K562 (cell line): ENCODE data around the gene ADGRG1. TPM values are rescaled to one million over a fixed set of nuclear protein-coding genes. Genes with fewer than 3 reads are reported as not detected.

Experiments used
- BMI1 ChIP-seq: fragments of 150-350 bp; IDR thresholded peaks from 2 replicates; pipeline ENCODE4 v1.6.1; 2014; ENCODE audit warnings: low read length
- MYC ChIP-seq, 2 experiments: fragments of 250-450 bp in 1 of 2; sonication (Bioruptor Pico) in 1 of 2; IDR thresholded peaks; 2 replicates each; pipeline versions ENCODE4 v1.5.1 to v1.6.1; 2012 to 2021; ENCODE audit warnings: low read depth in 2 of 2, borderline replicate concordance in 1 of 2, improper control_type of control experiment in 1 of 2, low read length in 1 of 2, mild to moderate bottlenecking in 1 of 2, moderate library complexity in 1 of 2
- NCOA1 ChIP-seq: fragments of 450-650 bp; IDR thresholded peaks from 2 replicates; pipeline ENCODE4 v1.6.1; 2016; ENCODE audit warnings: low read depth
- NONO ChIP-seq, 2 experiments: fragments of 200-400 bp in 1 of 2; fragments of 450-650 bp in 1 of 2; formaldehyde crosslinking in 1 of 2; IDR thresholded peaks; 2 replicates each; pipeline ENCODE4 v1.6.1; 2017; ENCODE audit warnings: low read depth in 2 of 2, mild to moderate bottlenecking in 2 of 2, moderate library complexity in 2 of 2, low read length in 1 of 2
- WHSC1 ChIP-seq: IDR thresholded peaks from one replicate; pipeline ENCODE4 v1.6.1; 2012; ENCODE audit warnings: low read length, control low read depth, inconsistent platforms
- ZKSCAN8 ChIP-seq: fragments of 200-800 bp; sonication (Bioruptor generic); IDR thresholded peaks from 2 replicates; pipeline ENCODE4 v1.6.1; 2016; ENCODE audit warnings: missing genetic modification characterization, missing compliant biosample characterization
- ZNF197 ChIP-seq: fragments of 200-800 bp; sonication (Bioruptor generic); IDR thresholded peaks from 2 replicates; pipeline ENCODE4 v1.6.1; 2016; ENCODE audit warnings: low read depth, missing genetic modification characterization, missing compliant biosample characterization
- polyA plus RNA-seq, 8 experiments: library from polyadenylated mRNA; depleted of rRNA in 4 of 8; stranded (reverse) in 5 of 8; unstranded in 3 of 8; fragments of >200 nt; fragmentation: Nextera tagmentation in 2 of 8; fragmentation: Illumina TruSeq in 1 of 8; extraction: Ambion mirVana in 2 of 8; extraction: Trizol in 1 of 8; gene quantifications; 2 replicates each; pipeline versions ENCODE4 v1.2.1 to v1.2.3, GENCODE V29; 2011 to 2014; ENCODE audit warnings: inconsistent platforms in 1 of 8, missing spikeins in 1 of 8
- total RNA-seq, 7 experiments: library from RNA; depleted of rRNA in 6 of 7; stranded (reverse); fragments of >200 nt in 6 of 7; fragmentation: Illumina TruSeq in 2 of 7; extraction: Trizol in 2 of 7; gene quantifications; 2 replicates each; pipeline versions ENCODE4 v1.2.1 to v1.2.3, GENCODE V29; 2011 to 2021; ENCODE audit warnings: low replicate concordance in 1 of 7
- TF ChIP-seq, protein P1 (sequence below): fragments of 450-650 bp; IDR thresholded peaks from 2 replicates; pipeline ENCODE4 v1.6.1; 2016; ENCODE audit warnings: antibody characterized with exemption
- TF ChIP-seq, protein P2 (sequence below): fragments of 450-650 bp; IDR thresholded peaks from 2 replicates; pipeline ENCODE4 v1.6.1; 2017; ENCODE audit warnings: antibody characterized with exemption, mild to moderate bottlenecking
- TF ChIP-seq, protein P3 (sequence below): IDR thresholded peaks from 3 replicates; pipeline ENCODE4 v1.6.1; 2011; ENCODE audit warnings: borderline replicate concordance, mild to moderate bottlenecking, moderate library complexity; ENCODE audit not compliant: insufficient read length; ENCODE audit errors: extremely low read depth
- TF ChIP-seq, protein P4 (sequence below), 2 experiments: fragments of 450-650 bp in 1 of 2; sonication (generic) in 1 of 2; formaldehyde crosslinking; conservative IDR thresholded peaks; 2 replicates each; pipeline versions ENCODE4 v1.4.0 to v1.8.1; 2020 to 2022; ENCODE audit warnings: mild to moderate bottlenecking in 1 of 2, missing genetic modification reagents in 1 of 2
- TF ChIP-seq, protein P5 (sequence below): sonication (generic); formaldehyde crosslinking; IDR thresholded peaks from 2 replicates; pipeline ENCODE4 v1.9.0; 2022; ENCODE audit warnings: mild to moderate bottlenecking, missing genetic modification reagents
- TF ChIP-seq, protein P6 (sequence below): fragments of 250-450 bp; sonication (Bioruptor Pico); IDR thresholded peaks from 2 replicates; pipeline ENCODE4 v1.8.0; 2022; ENCODE audit warnings: inconsistent platforms, mild to moderate bottlenecking, moderate library complexity, borderline replicate concordance

Gene ADGRG1
- total and polyA plus RNA-seq, 9 of the 15 experiments (the other 6 are each of a cell fraction or from before 2014, with no cell fraction given) = 0.04 to 0.31 (median 0.16) TPM; not detected in 6

DNA sequence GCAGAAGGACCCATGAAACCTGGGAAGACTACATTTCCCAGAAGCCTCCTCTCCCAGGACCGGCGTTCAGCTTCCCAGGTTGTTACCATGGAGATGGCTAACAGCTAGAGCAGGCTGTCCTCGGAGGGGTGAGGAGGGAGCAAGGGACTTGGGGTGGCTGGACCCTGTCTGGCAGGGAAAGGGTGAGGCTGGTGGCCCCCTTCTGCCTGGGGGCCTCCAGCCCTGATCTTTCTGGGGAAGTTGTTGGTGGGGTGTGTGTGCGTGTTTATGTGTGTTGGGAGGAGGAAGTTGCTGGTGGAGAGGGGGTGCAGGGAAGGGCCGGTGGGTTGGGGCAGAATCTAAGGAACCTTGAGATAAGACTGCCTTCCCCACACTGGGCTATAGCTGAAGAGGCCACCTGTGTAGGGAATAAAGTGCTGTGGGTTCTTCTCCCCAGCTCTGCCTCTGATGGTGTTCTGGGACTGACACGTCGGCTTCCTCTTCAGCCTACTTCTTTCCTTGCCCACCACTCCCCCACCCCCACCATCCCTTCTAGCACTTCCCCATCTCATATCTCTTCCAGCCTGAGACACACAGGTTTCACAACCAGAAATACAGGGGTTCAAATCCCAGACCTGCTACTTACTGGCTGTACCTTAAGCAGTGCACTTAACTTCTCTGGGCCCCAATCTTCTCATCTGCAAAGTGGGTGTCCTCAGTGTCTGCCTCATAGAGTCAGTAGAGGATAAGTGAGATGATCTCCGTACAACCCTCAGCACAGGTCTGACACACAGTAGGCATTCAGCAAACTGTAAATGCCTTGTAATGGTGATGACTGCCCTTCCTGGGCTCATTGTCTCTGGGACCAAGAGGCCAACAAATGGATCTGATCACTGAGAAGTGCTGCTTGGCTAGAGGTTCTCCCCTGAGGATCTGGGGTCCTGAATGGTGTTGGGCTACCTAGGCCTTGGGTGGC lies 66.6 kb downstream of the ADGRG1 start, which contains the start of gene DRC7 (continued):
- TF ChIP-seq, protein P1, sequence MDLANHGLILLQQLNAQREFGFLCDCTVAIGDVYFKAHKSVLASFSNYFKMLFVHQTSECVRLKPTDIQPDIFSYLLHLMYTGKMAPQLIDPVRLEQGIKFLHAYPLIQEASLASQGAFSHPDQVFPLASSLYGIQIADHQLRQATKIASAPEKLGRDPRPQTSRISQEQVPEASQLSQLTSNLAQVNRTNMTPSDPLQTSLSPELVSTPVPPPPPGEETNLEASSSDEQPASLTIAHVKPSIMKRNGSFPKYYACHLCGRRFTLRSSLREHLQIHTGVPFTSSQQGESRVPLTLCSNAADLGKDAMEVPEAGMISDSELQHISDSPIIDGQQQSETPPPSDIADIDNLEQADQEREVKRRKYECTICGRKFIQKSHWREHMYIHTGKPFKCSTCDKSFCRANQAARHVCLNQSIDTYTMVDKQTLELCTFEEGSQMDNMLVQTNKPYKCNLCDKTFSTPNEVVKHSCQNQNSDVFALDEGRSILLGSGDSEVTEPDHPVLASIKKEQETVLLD = no peak; the same call in 1 of the 2 replicates
- TF ChIP-seq ZNF197 (CRISPR knock-in tag) = no peak
- TF ChIP-seq, protein P2, sequence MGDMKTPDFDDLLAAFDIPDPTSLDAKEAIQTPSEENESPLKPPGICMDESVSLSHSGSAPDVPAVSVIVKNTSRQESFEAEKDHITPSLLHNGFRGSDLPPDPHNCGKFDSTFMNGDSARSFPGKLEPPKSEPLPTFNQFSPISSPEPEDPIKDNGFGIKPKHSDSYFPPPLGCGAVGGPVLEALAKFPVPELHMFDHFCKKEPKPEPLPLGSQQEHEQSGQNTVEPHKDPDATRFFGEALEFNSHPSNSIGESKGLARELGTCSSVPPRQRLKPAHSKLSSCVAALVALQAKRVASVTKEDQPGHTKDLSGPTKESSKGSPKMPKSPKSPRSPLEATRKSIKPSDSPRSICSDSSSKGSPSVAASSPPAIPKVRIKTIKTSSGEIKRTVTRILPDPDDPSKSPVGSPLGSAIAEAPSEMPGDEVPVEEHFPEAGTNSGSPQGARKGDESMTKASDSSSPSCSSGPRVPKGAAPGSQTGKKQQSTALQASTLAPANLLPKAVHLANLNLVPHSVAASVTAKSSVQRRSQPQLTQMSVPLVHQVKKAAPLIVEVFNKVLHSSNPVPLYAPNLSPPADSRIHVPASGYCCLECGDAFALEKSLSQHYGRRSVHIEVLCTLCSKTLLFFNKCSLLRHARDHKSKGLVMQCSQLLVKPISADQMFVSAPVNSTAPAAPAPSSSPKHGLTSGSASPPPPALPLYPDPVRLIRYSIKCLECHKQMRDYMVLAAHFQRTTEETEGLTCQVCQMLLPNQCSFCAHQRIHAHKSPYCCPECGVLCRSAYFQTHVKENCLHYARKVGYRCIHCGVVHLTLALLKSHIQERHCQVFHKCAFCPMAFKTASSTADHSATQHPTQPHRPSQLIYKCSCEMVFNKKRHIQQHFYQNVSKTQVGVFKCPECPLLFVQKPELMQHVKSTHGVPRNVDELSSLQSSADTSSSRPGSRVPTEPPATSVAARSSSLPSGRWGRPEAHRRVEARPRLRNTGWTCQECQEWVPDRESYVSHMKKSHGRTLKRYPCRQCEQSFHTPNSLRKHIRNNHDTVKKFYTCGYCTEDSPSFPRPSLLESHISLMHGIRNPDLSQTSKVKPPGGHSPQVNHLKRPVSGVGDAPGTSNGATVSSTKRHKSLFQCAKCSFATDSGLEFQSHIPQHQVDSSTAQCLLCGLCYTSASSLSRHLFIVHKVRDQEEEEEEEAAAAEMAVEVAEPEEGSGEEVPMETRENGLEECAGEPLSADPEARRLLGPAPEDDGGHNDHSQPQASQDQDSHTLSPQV = no peak
- no peak for TF ChIP-seq MYC (IDR thresholded peaks at IDR 0.05; ENCODE audit: low read depth, low read length)
- no peak for TF ChIP-seq MYC (CRISPR knock-in tag; IDR thresholded peaks at IDR 0.05; ENCODE audit: borderline replicate concordance, low read depth)
- TF ChIP-seq ZKSCAN8 (CRISPR knock-in tag) = no peak
- TF ChIP-seq, protein P3, sequence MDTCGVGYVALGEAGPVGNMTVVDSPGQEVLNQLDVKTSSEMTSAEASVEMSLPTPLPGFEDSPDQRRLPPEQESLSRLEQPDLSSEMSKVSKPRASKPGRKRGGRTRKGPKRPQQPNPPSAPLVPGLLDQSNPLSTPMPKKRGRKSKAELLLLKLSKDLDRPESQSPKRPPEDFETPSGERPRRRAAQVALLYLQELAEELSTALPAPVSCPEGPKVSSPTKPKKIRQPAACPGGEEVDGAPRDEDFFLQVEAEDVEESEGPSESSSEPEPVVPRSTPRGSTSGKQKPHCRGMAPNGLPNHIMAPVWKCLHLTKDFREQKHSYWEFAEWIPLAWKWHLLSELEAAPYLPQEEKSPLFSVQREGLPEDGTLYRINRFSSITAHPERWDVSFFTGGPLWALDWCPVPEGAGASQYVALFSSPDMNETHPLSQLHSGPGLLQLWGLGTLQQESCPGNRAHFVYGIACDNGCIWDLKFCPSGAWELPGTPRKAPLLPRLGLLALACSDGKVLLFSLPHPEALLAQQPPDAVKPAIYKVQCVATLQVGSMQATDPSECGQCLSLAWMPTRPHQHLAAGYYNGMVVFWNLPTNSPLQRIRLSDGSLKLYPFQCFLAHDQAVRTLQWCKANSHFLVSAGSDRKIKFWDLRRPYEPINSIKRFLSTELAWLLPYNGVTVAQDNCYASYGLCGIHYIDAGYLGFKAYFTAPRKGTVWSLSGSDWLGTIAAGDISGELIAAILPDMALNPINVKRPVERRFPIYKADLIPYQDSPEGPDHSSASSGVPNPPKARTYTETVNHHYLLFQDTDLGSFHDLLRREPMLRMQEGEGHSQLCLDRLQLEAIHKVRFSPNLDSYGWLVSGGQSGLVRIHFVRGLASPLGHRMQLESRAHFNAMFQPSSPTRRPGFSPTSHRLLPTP = peak; percentile 52
- TF ChIP-seq, protein P4, sequence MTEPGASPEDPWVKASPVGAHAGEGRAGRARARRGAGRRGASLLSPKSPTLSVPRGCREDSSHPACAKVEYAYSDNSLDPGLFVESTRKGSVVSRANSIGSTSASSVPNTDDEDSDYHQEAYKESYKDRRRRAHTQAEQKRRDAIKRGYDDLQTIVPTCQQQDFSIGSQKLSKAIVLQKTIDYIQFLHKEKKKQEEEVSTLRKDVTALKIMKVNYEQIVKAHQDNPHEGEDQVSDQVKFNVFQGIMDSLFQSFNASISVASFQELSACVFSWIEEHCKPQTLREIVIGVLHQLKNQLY (CRISPR knock-in tag; conservative IDR thresholded peaks at IDR 0.05) = no peak
- no peak for TF ChIP-seq WHSC1
- peak; percentile 22; the same call in 1 of the 2 replicates for TF ChIP-seq NCOA1
- TF ChIP-seq, protein P5, sequence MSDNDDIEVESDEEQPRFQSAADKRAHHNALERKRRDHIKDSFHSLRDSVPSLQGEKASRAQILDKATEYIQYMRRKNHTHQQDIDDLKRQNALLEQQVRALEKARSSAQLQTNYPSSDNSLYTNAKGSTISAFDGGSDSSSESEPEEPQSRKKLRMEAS (CRISPR knock-in tag) = no peak
- TF ChIP-seq BMI1 = no peak
- TF ChIP-seq, protein P6, sequence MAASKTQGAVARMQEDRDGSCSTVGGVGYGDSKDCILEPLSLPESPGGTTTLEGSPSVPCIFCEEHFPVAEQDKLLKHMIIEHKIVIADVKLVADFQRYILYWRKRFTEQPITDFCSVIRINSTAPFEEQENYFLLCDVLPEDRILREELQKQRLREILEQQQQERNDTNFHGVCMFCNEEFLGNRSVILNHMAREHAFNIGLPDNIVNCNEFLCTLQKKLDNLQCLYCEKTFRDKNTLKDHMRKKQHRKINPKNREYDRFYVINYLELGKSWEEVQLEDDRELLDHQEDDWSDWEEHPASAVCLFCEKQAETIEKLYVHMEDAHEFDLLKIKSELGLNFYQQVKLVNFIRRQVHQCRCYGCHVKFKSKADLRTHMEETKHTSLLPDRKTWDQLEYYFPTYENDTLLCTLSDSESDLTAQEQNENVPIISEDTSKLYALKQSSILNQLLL (CRISPR knock-in tag) = no peak
- no peak for TF ChIP-seq NONO (IDR thresholded peaks at IDR 0.05; ENCODE audit: low read depth in 2 of 2, low read length in 1 of 2)
